HG03457 (cell line): Measurements from ENCODE around the gene OBP2B.
"Not testable (repeated sequence)": the region's sequence is repeated elsewhere in the genome, so short reads cannot be mapped to it uniquely, and the experiment has no call there.

Experiments
- ATAC-seq: cut with Tn5 transposase; IDR thresholded peaks from one replicate; pipeline ENCODE4 v1.9.1; 2021; ENCODE audit warnings: moderate number of reproducible peaks; ENCODE audit not compliant: unreplicated experiment

OBP2B gene, protein sequence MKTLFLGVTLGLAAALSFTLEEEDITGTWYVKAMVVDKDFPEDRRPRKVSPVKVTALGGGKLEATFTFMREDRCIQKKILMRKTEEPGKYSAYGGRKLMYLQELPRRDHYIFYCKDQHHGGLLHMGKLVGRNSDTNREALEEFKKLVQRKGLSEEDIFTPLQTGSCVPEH

DNA sequence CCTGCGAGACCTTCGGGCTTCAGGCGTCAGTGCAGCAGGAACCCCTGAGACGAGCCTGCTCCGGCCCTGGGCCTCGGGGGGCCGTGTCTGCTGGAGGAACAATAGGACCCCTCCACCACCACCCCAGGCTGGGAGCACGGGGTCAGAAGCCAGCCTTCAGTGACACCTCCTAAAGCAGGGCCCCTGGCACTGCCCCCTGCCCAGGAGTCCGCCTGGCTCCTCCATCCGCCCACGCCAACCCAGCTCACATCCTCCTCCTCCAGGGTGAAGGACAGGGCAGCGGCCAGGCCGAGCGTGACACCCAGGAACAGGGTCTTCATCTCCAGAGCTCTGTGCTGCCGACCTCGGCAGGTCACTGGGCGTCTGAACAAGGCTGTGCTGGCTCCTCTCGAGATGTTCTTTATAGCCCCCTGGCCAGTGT, at the start of gene OBP2B:
TSS of gene OBP2B (minus strand) at position 371 of the 421 bp plus-strand sequence. CDS start at position 320, 51 bp downstream.
- ATAC-seq = not testable (repeated sequence)

DNA sequence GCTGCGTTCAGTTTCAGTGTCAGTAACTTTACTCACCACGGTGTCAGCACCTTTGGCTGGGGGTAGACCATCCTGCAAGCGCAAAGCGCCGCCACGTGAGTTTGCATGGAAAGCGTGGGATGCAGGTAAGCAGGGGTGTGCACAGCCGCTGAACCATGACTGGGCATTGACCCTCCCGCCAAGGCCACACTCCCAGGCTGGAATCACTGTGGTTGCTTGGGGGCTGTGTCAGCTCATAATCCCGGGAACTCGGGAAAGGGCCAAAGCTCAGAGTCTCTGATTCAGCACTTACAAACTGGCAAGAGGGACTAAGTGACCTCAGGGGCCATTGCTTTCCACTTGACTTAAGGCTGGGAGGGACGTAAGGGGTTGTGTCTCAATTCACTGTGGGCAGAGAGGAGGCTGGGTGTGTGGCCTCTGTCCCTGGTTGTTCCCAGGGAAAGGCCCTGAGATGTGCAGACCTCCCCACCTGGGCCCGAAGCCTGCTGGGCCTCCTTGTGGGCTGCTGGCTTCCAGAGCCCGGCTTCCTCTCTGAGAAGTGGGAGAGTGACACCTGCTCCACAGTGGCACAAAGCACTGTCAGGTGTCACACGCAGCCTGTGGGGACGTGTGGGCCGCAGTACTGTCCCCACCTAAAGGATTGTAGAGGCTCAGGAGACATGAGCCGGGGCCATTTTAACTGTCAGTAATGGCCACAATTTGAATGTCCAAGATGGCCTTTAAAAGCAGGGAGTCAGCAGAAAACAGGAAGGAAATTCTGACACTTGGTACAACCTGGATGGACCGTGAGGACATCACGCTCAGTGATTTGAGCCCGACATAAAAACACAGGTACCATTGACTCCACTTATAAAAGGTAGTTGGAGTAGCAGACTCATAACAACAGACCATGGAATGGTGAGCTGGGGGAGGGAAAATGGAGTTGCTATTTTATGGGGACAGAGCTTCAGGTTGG, 49.3 kb upstream of the OBP2B start:
- ATAC-seq = no peak

DNA sequence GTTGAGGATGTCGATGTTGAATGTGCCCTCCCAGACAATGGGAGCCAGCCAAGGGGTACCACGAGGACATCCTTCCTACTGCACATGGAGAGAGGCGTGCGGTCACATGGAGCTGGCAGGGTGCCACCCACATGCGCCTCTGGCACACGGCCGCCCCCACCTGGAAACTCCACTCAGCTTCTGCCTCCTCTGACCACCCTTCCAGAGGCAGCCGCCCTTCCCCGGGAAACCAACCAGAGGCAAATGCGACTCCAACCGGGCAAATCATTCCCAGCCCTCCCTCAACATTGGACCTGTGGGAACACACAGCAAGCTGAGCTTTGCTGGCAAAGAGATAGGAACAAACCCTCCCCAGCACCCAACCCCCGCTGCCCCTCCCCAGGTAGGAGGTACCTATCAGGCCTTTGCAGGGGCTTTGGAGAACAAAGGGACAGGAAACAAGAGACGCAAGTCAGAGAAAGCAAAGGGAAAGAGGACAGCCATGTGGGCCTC, 48.5 kb upstream of the OBP2B start:
- ATAC-seq = no peak

DNA sequence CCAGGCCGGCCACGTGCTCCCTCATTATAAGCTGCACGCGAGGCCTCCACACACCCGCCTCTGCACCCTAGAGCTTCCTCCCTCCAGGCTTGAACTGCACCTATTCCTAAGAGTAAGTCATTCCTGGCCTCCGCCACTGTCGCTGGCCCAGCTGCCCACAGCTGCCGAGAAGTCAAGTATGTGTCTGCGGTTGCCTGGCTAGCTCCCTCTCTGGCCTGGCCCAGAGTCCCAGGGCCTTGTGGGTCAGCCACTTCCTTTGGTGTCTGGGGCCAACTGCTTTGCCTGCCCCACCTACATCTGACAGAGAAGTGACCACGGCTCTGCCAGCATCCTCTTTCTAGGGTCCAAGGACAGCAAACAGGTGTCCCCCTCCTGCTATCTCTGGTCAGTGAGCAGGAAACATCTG, 47.6 kb upstream of the OBP2B start:
- no peak for ATAC-seq

DNA sequence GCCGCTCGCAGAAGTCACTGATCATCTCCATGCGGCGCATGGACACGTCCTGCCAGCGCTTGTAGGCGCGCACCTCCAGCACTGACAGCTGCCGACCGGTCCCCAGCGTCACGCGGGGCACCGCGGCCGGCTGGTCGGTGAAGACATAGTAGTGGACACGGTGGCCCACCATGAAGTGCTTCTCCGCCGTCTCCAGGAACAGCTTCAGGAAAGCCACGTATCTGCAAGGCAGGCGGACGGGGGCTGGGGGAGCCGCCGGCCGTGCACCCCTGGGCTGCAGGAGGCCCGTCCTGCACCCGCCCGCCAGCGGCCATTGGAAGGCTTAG, 47.0 kb upstream of the OBP2B start:
- no peak for ATAC-seq

DNA sequence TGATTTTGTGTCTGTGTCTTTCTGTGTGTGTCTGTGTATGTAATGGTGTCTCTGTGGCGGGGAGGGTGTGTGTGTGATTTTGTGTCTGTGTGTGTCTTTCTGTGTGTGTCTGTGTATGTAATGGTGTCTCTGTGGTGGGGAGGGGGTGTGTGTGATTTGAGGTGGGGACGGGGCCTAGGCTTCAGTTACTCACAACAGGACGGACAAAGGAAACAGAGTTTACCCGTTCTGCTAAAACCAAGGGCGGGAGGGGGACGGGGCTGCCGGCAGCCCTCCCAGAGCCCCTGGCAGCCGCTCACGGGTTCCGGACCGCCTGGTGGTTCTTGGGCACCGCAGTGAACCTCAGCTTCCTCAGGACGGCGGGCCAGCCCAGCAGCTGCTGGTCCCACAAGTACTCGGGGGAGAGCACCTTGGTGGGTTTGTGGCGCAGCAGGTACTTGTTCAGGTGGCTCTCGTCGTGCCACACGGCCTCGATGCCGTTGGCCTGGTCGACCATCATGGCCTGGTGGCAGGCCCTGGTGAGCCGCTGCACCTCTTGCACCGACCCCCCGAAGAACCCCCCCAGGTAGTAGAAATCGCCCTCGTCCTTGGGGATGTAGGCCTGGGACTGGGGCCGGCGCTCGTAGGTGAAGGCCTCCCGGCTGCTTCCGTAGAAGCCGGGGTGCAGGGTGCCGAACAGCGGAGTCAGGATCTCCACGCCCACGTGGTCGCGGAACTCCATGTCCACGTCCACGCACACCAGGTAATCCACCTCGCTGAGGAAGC, 46.5 kb upstream of the OBP2B start:
- no peak for ATAC-seq

DNA sequence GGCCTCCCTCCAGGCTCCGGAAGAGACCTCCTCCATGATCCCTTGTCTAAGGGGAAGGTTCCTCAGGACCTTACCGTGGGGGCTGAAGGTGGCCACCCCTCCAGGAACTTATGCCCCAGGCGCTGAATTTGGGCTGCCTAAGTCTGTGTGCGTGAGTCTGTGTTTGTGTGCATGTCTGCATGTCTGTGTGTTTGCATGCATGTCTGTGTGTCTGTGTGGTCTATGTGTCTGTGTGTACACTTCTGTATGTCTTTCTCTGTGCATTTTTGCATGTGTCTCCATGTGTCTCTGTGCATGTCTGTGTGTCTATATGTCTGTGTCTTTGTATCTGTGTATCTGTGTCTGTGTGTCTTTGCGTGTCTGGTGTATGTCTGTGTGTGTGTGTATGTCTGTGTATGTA, 45.4 kb upstream of the OBP2B start:
- ATAC-seq = no peak

DNA sequence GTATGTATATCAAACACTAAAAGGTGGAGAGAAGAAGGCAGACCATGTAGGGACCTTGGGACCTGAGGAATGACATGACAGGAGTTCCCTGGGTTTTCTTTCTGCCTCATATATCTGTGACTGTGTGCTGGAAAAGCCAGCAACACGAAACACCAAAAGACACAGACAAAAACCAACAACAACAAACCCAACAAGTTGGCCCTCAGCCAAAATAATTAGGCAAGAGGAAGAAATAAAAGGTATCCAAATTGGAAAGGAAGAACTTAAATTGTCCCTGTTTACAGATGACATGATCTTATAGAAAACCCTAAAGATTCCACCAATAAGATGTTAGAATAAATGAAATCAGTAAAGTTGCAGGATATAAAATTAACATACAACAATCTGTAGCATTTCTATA, 44.2 kb upstream of the OBP2B start:
- ATAC-seq = no peak

DNA sequence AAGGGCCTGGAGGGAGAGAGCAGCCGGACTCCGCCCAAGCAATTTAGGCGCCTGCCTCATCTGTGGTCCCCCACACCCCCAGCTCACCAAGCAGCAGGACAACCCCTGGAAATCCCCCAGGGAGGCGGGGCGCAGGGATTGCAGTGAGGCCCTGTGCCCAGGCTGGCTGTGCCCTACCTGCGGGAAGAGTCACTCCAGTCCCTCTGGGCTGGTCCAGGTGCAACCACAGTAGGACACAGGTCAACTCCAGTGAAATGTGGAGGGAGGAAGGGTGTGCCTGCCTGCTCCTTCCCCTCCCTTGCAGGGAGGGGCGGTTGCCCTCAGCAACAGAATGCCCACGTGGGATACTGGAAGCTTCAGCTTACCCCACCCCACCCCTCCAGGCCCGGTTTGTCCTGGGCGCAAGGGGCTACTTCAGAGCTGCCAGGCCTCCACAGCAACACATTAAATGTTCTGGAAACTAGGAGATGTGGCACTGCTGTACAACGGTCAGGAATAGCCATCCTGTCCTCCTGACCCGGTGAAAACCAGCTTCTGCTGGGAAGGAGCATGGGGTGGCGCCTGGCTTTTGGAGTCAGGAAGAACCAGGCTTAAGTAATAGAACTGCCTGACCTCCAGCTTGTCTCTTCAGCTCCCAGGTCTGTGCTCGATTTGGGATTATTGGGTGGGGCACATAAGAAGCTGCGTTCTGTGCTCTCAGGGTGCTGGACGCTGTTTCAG, 43.4 kb upstream of the OBP2B start:
- ATAC-seq = no peak

DNA sequence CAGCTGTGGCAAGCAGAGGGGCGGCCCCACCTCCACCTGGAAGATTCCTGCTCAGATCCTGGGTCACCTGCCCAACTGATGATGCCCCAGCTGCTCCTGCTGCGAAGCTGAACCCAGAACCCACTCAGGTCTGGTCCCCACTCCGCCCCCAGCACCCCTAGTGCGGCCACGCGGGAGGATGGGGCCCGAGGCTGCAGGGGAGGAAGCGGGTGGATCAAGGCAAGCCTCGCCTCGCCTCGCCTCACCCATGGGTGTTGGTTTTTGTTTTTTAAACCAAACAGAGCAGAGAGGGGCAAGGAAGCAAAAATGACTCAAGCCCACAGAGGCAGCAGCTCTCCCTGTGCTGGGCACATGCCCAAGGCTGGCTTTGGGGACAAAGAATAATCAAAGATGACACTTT, 42.7 kb upstream of the OBP2B start:
- ATAC-seq = no peak

DNA sequence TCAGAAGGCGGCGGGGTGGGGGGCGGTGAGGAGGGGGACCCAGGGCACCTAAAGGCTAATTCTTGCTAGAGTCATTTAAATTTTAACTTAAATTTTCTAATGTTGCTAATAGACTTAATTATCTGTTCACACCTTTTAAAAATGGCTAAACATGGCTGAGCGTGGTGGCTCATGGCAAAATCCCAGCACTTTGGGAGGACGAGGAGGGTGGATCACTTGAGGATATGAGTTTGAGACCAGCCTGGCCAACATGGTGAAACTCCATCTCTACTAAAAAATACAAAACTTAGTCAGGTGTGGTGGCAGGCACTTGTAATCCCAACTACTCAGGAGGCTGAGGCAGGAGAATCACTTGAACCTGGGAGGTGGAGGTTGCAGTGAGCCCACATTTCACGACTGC, 42.2 kb upstream of the OBP2B start:
- ATAC-seq = not testable (repeated sequence)

DNA sequence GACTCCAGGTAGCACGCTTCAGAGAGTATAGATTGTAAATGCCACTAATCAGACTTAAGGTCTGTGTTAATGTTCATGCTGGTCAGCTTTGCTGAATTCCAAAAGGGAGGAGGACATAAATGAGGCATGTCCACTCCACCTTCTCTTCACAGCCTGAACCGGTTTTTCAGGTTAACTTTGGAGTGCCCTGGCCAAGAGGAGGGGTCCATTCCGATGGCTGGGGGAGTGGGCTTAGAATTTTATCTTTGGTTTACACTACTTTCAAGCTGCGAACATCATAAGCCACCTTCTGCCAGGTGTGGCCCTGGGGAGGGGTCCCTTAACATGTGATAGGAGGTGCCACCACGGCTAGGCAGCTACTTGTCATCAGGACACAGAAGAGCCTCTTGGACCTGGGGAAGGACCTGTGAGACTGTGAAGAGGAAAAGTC, 41.7 kb upstream of the OBP2B start:
- ATAC-seq = no peak

DNA sequence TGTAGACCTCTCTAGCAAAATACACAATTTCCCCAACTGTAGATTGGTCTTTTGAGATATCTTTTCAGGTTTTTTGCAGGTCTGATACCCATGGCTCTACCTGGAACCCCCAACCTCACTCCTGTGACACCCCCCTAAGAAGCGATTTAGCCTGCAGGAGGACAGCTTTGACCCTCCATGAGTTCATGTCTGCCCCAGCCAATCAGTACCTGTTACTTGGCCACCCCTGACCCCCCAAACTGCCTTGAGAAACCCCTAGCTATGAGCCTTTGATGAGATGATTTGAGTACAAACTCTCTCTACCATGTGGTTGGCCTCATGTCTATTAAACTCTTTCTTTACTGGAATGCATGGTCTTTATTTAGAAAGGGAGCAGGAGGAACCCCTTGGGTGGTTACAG, 40.3 kb upstream of the OBP2B start:
- no peak for ATAC-seq

DNA sequence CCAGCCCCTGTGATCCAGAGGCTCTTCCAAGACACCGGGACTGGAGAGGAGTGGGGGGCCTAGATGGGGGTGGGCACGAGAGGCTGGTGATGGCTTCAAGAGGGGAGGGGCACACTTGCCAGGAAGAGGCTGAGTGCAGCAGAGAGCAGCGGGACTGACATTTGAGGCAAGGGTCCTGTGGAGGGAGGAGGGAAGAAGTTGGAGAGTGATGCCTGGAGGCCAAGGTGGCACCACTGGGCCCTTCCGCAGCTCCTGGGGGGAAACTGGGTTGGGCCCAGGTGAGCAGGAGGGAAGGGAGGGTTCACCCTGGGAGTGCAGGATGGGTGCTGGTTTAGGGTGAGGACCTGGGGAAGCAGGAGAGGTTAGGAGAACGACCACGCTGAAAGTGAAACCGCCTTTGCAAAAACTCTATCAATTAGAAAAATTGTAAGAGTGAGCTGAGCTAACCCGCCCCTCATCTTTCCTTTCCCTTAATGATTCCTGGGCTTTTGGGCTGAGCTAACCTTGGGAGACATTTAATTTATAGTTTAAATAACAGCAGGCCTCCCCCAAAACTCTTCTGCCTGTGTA, 39.8 kb upstream of the OBP2B start:
- no peak for ATAC-seq

DNA sequence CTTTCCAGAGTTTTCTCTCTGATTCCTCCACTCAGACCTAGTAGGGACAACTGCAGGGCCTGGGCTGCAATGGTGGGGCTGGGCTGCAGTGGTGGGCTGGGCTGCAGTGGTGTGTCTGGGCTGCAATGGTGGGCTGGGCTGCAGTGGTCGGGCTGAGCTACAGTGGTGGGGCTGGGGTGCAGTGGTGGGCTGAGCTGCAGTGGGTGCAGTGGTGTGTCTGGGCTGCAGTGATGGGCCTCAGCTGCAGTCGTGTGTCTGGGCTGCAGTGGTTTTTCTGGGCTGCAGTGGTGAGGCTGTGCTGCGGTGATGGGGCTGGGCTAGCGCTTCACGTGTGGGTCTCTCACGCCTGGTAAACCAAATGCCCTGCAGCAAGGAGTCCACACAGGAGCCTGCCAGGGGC, 38.6 kb upstream of the OBP2B start:
- ATAC-seq = no peak

DNA sequence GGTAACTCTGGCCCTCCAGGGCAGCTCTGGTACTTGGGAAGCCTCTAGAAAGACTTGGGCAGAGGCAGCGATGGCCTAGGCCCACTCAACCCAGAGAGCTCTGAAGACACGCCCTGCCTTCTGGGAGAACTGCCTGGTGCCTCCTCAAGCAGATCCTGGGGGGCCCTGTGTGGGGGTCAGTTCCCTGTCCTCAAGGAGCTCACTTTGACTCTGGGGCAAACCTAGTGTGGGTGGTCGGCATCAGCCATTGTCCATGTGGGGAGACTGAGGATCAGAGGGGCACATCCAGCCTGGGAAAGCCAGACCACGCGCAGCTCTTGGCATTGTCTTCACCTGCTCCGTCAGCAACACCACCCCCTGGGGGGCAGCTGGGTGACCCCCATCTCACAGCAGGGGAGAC, 37.9 kb upstream of the OBP2B start:
- ATAC-seq = no peak

DNA sequence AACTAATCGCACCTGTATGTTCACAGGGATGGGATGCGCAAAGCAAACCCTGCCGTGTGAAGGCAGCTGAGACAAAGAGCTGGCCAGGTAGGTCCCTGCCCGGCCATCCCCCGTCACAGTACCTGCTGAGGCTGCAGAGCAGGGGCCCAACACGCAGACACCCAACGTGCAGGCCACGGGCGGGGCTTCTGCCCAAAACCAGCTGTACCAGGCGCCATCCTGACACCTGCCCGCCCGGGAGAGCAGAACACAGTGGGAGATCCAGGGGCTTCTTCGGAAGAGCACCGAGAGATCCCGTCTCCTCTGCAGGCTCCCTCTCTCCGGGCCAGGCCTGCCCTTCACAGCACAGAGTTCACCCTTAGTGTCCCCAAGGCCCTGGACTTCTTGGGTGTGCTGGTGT, 37.5 kb upstream of the OBP2B start:
- ATAC-seq = no peak

DNA sequence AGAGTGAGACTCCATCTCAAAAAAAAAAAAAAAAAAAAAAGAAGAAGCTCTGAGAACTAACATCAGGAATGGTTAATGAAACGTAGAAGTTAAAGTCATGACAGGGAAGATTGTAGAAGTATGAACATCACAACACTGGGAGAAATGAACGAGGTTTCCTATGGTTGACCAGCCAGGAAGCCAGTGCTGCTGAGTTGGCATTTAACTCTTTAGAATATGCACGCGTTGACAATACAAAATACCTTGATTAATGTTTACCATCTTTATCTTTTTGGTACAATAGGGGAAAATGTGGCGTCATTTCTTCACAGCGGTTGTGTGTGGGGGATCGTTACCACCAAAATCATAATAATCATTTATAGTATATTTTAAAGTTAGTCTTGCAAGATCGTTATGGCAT, 33.9 kb upstream of the OBP2B start:
- no peak for ATAC-seq

DNA sequence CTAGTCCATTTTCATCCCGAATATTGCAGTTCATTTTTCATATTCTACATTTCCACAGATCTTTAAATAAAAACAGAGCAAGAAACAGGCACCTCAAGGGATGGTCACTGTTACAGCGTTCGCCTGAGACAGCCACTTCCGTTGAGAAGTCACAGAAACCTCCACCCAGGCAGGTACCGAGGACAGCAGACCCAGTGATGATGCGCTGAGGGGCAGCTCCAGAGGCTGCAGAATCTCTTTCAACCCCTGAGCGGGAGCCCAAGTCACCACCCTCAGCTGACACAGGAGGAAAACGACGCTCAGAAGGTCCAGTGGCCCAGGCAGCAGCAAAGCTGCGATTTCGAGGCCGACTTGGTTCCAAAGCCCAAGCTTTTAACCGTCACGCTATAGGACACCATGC, 33.2 kb upstream of the OBP2B start:
- ATAC-seq = no peak

DNA sequence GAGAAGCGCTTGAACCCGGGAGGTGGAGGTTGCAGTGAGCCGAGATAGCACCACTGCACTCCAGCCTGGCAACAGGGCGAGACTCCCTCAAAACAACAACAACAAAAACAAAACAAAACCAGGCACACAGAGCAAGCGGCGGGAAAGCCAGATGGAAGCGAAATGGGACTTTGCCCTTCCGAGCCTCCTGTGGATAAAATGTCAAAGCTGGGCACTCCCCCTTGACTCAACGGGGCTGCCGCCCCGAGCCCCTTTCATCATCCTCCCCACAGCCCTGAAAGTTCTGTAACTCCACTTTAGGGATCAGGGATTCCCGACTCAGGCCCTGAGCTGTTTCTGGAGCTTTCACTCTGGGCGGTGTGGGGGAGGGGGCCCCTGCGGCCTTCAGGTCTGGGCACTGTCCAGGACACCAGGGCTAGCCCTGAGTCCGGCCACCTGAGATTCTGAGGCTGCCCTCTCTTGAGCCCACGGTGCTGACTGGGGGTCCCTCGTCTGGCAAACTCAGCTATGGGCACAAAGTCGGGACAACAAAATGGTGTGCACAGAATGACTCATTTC, 30.6 kb upstream of the OBP2B start:
- no peak for ATAC-seq
